HepG2 (cell line): ENCODE measurements around the gene CRYZL1. TPM values are rescaled to one million over a fixed set of nuclear protein-coding genes. Genes with fewer than 3 reads are reported as not detected.

ENCODE experiments used
- ATAC-seq: fragments of 200-7000 bp; cut with Tn5 transposase; 3 replicates; pipeline ENCODE4 v1.9.1; 2020; ENCODE audit warnings: mild to moderate bottlenecking, moderate library complexity
- BruUV-seq: library from RNA; stranded (reverse); fragments of 400-500 nt; replicated peaks from 2 replicates; lab custom pipeline; 2021; lab: Mats Ljungman, UMichigan
- CTCF ChIA-PET: fragments of 300-600 bp; formaldehyde crosslinking; extraction: SDS; loops from one replicate; lab custom pipeline; 2021; ENCODE audit warnings: low total read pairs, inconsistent platforms, low intra/inter-chr PET ratio; lab: Yijun Ruan, JAX
- POLR2A ChIA-PET: fragments of 350-600 bp; sonication (Branson Sonifier 250); formaldehyde crosslinking; loops from one replicate; lab custom pipeline; 2020; ENCODE audit warnings: antibody characterized with exemption, inconsistent platforms; lab: Yijun Ruan, JAX
- DNase-seq: peaks from one replicate; pipeline ENCODE4 v3.0.0-alpha.2; 2015; ENCODE audit warnings: low spot score
- FAIRE-seq: peaks from 3 replicates; lab custom pipeline; 2011; peaks lifted over from hg19 to GRCh38; lab: Jason Lieb, UNC
- H2AFZ ChIP-seq: one replicate; pipeline ENCODE4 v1.6.1; 2011; ENCODE audit warnings: low read length, inconsistent platforms
- H3K27ac ChIP-seq: fragments of 300-600 bp; 3 replicates; pipeline ENCODE4 v1.8.0; 2011; ENCODE audit warnings: mixed run types, mild to moderate bottlenecking, mixed read lengths, low read length, inconsistent platforms; ENCODE audit not compliant: insufficient read depth; ENCODE audit errors: extremely low read length
- H3K27me3 ChIP-seq, 2 experiments: fragments of 200-600 bp in 1 of 2; 2 replicates in 1 of 2; 3 replicates in 1 of 2; pipeline versions ENCODE4 v1.6.0 to v1.8.0; 2011; ENCODE audit warnings: low read length in 2 of 2, mild to moderate bottlenecking in 2 of 2, moderate library complexity in 2 of 2, inconsistent platforms in 1 of 2; ENCODE audit not compliant: insufficient read depth in 2 of 2, control insufficient read depth in 1 of 2
- H3K36me3 ChIP-seq, 2 experiments: fragments of 200-600 bp in 1 of 2; replicated peaks in 1 of 2; 2 replicates in 1 of 2; 3 replicates in 1 of 2; pipeline versions ENCODE4 v1.5.1 to v1.8.0; 2011; ENCODE audit warnings: low read length in 2 of 2, inconsistent platforms in 1 of 2; ENCODE audit not compliant: insufficient read depth in 2 of 2, control insufficient read depth in 1 of 2
- H3K4me1 ChIP-seq: 2 replicates; pipeline ENCODE4 v1.5.1; 2012; ENCODE audit warnings: low read length, inconsistent platforms; ENCODE audit not compliant: insufficient read depth
- H3K4me2 ChIP-seq: 2 replicates; pipeline ENCODE4 v1.6.0; 2011; ENCODE audit warnings: low read depth, low read length, inconsistent platforms
- H3K4me3 ChIP-seq, 3 experiments: fragments of 200-600 bp in 1 of 3; sonication (generic), shearing (Covaris generic) in 1 of 3; replicated peaks in 1 of 3; 2 replicates each; pipeline ENCODE4 v1.5.1; 2011 to 2016; ENCODE audit warnings: low read length in 3 of 3, inconsistent platforms in 2 of 3, low read depth in 2 of 3, mild to moderate bottlenecking in 2 of 3, control low read depth in 1 of 3, mixed read lengths in 1 of 3; ENCODE audit not compliant: insufficient read depth in 1 of 3
- H3K79me2 ChIP-seq: one replicate; pipeline ENCODE4 v1.6.1; 2011; ENCODE audit warnings: low read length, inconsistent platforms; ENCODE audit not compliant: insufficient read depth
- H3K9ac ChIP-seq: 2 replicates; pipeline ENCODE4 v1.6.0; 2011; ENCODE audit warnings: mild to moderate bottlenecking, low read depth, low read length, inconsistent platforms; ENCODE audit not compliant: insufficient read depth
- H3K9me3 ChIP-seq: 2 replicates; pipeline ENCODE4 v1.5.1; 2012; ENCODE audit warnings: mild to moderate bottlenecking, low read length
- H4K20me1 ChIP-seq: 2 replicates; pipeline ENCODE4 v1.6.0; 2011; ENCODE audit warnings: inconsistent platforms, mild to moderate bottlenecking, low read length, moderate library complexity; ENCODE audit not compliant: insufficient read depth
- CBX5 ChIP-seq: sonication (generic); formaldehyde crosslinking; IDR thresholded peaks from 2 replicates; pipeline ENCODE4 v1.4.0; 2020; ENCODE audit warnings: missing genetic modification reagents, borderline replicate concordance
- CEBPZ ChIP-seq: IDR thresholded peaks from 2 replicates; pipeline ENCODE4 v1.6.1; 2012; ENCODE audit warnings: low read length, improper control_type of control experiment
- HNF4G ChIP-seq, 2 experiments: sonication (generic) in 1 of 2; formaldehyde crosslinking in 1 of 2; IDR thresholded peaks; 2 replicates each; pipeline versions ENCODE4 v1.4.0 to v1.6.1; 2011 to 2020; ENCODE audit warnings: borderline replicate concordance in 2 of 2, low read depth in 2 of 2, mild to moderate bottlenecking in 2 of 2, low read length in 1 of 2, missing genetic modification reagents in 1 of 2, moderate library complexity in 1 of 2
- NR2C2 ChIP-seq: sonication (generic); formaldehyde crosslinking; IDR thresholded peaks from 2 replicates; pipeline ENCODE4 v1.4.0; 2020; ENCODE audit warnings: missing genetic modification reagents, mild to moderate bottlenecking, moderate library complexity, borderline replicate concordance
- RERE ChIP-seq: IDR thresholded peaks from 2 replicates; pipeline ENCODE4 v1.6.1; 2016; ENCODE audit warnings: low read depth, missing genetic modification reagents, missing compliant biosample characterization
- SP4 ChIP-seq: sonication (generic); formaldehyde crosslinking; IDR thresholded peaks from 2 replicates; pipeline ENCODE4 v1.8.1; 2023; ENCODE audit warnings: mild to moderate bottlenecking, missing genetic modification reagents
- ZBTB33 ChIP-seq: sonication (generic); formaldehyde crosslinking; IDR thresholded peaks from 2 replicates; pipeline ENCODE4 v1.4.0; 2020; ENCODE audit warnings: missing genetic modification reagents
- WGBS: methylation state at CpG from one replicate; pipeline ENCODE4 v1.1.6; 2017; ENCODE audit warnings: low lambda C conversion rate; 5-methylcytosine and 5-hydroxymethylcytosine counted together
- in situ Hi-C: cut with HindIII; loops from 2 replicates; pipeline ENCODE4 v1.10.0; 2017; ENCODE audit warnings: low pct_unique_long_range_greater_than_20kb; ENCODE audit not compliant: extremely low pct_ligation_motif_present
- intact Hi-C: fragments of 100-400 bp; cut with micrococcal nuclease; formaldehyde crosslinking; loops from one replicate; pipeline ENCODE4 v1.10.0; 2022; ENCODE audit not compliant: unreplicated experiment
- polyA plus RNA-seq, 8 experiments: library from polyadenylated mRNA; depleted of rRNA in 3 of 8; stranded (reverse) in 7 of 8; unstranded in 1 of 8; fragments of >200 nt; fragmentation: Illumina TruSeq in 4 of 8; extraction: Trizol in 4 of 8; gene quantifications; 2 replicates each; pipeline versions ENCODE4 v1.2.1 to v1.2.3, GENCODE V29; 2011 to 2016; ENCODE audit warnings: low read depth in 4 of 8, missing spikeins in 1 of 8, mixed read lengths in 1 of 8; ENCODE audit not compliant: insufficient read depth in 1 of 8
- total RNA-seq, 5 experiments: library from RNA; depleted of rRNA; stranded (reverse); fragments of >200 nt; fragmentation: Illumina TruSeq; extraction: Trizol; gene quantifications; 2 replicates each; pipeline ENCODE4 v1.2.3, GENCODE V29; 2016; ENCODE audit warnings: low read depth in 1 of 5

CRYZL1 gene
- total and polyA plus RNA-seq, 2 of the 13 experiments (the other 11 are each of a cell fraction or from before 2014, with no cell fraction given): 20.3 to 27.7 TPM

GRCh38 chr21:33576741-33577141 is 64.8 kb downstream of the CRYZL1 start (continued):
- TF ChIP-seq RERE (CRISPR knock-in tag): peak; percentile 80; the same call in 1 of the 2 replicates
- peak; percentile 21; the same call in 1 of the 2 replicates for TF ChIP-seq ZBTB33 (CRISPR knock-in tag)

GRCh38 chr21:33572350-33572749 is 69.2 kb downstream of the CRYZL1 start:
- ChIA-PET CTCF (no interaction called here), POLR2A (interaction anchor here (1.2 kb wide), 1 partner anchor 16 kb away, joined by 5 read pairs; the partner anchor contains the start of gene DONSON)
- Histone ChIP-seq H3K9me3 (no peaks in the 10 kb centered on the region), H3K9ac (no peak overlapping the region), H3K79me2 (peaks cover 5% of the 10 kb centered on the region), H3K4me3 (no peak overlapping the region), H3K27me3 (no peaks in the 10 kb centered on the region), H4K20me1 (no peaks in the 10 kb centered on the region), H3K36me3 (peaks cover 7 to 30% of the 10 kb centered on the region in 2 experiments), H2AFZ (no peak overlapping the region), H3K27ac (no peak overlapping the region), H3K4me1 (peaks cover 76% of the 10 kb centered on the region), H3K4me2 (no peak overlapping the region)
- ATAC-seq: no peak
- FAIRE-seq: no peak
- WGBS: 44% methylated on average over 3 of the region's 3 CpGs
- in situ Hi-C loops (no loop called here), intact Hi-C loops (no loop called here)
- TF ChIP-seq HNF4G (IDR thresholded peaks at IDR 0.05; ENCODE audit: borderline replicate concordance, low read depth, low read length) (0 out of 2 replicates have a peak, but pooled peaks have one; percentile 22), HNF4G (CRISPR knock-in tag; IDR thresholded peaks at IDR 0.05; ENCODE audit: borderline replicate concordance, low read depth) (no peak), CBX5 (no peak), SP4 (no peak), CEBPZ (no peak), NR2C2 (peak; percentile 78)
- DNase-seq: no peak
- BruUV-seq: no TSS peak
